Tibial artery (tissue), 4 donors: Measurements from ENCODE around the gene PALD1.
A peak's percentile ranks its signal among the peaks of the same experiment; 100 is the strongest.

ENCODE experiments used
- DNase-seq, 2 donors: peaks; one replicate each; pipeline ENCODE4 v3.0.0-alpha.2; 2019
- H3K27ac ChIP-seq, 2 donors: fragments of 200-600 bp; sonication (generic) in 1 of 2; 1 replicate in 1 of 2; 2 replicates in 1 of 2; pipeline ENCODE4 v1.5.1; 2018 to 2019; ENCODE audit warnings: mild to moderate bottlenecking in 1 of 2
- H3K27me3 ChIP-seq, 2 donors: fragments of 200-600 bp; sonication (generic) in 1 of 2; one replicate each; pipeline versions ENCODE4 v1.5.1 to v1.6.0; 2016 to 2019
- H3K36me3 ChIP-seq, 3 donors: fragments of 200-600 bp; sonication (generic) in 2 of 3; one replicate each; pipeline ENCODE4 v1.5.1; 2016 to 2019; ENCODE audit warnings: mild to moderate bottlenecking in 2 of 3
- H3K4me1 ChIP-seq, 4 donors: fragments of 200-600 bp; sonication (generic) in 2 of 4; 1 replicate in 3 of 4; 2 replicates in 1 of 4; pipeline ENCODE4 v1.5.1; 2016 to 2019
- H3K4me3 ChIP-seq, 2 donors: fragments of 200-600 bp; sonication (generic) in 1 of 2; 1 replicate in 1 of 2; 2 replicates in 1 of 2; pipeline ENCODE4 v1.5.1; 2018 to 2019; ENCODE audit warnings: mild to moderate bottlenecking in 2 of 2
- H3K9me3 ChIP-seq, 3 donors: fragments of 200-600 bp; sonication (generic) in 1 of 3; one replicate each; pipeline ENCODE4 v1.5.1; 2016 to 2019
- CTCF ChIP-seq, 2 experiments: fragments of 200-600 bp in 1 of 2; fragments of 450-650 bp in 1 of 2; IDR thresholded peaks; one replicate each; pipeline ENCODE4 v1.5.1; 2017 to 2019; ENCODE audit warnings: antibody characterized with exemption in 2 of 2, mild to moderate bottlenecking in 1 of 2, moderate library complexity in 1 of 2
- intact Hi-C: fragments of 100-400 bp; cut with DNase I; formaldehyde crosslinking; loops from one replicate; pipeline ENCODE4 v1.15.0; 2023; ENCODE audit warnings: low total_unique reads

PALD1 gene

GRCh38 chr10:70500368-70500767, 21.8 kb downstream of the PALD1 start:
- Histone ChIP-seq H3K27ac (peak overlapping the region in 1 of 2 donors; percentile 8), H3K27me3 (no peaks in the 10 kb centered on the region), H3K36me3 (no peaks in the 10 kb centered on the region), H3K4me3 (no peak overlapping the region), H3K9me3 (no peaks in the 10 kb centered on the region), H3K4me1 (peaks cover 0 to 20% (median 12%) of the 10 kb centered on the region in 4 donors)
- no peak for TF ChIP-seq CTCF (IDR thresholded peaks at IDR 0.05)
- DNase-seq = no peak
- intact Hi-C loops = no loop called here

- DNase-seq = no peak
- no peaks in the 10 kb centered on the region for H3K27me3 ChIP-seq
- no peak overlapping the region for H3K4me3 ChIP-seq
- no peak overlapping the region for H3K27ac ChIP-seq
- TF ChIP-seq CTCF (IDR thresholded peaks at IDR 0.05) = no peak
- H3K36me3 ChIP-seq = no peaks in the 10 kb centered on the region
- no peaks in the 10 kb centered on the region for H3K9me3 ChIP-seq
- H3K4me1 ChIP-seq = peaks cover 0 to 20% (median 12%) of the 10 kb centered on the region in 4 donors
- intact Hi-C loops = no loop called here
Measured at GRCh38 chr10:70500812-70501301, 22.3 kb downstream of the PALD1 start.

GRCh38 chr10:70502406-70502805, 23.8 kb downstream of the PALD1 start:
- TF ChIP-seq CTCF (IDR thresholded peaks at IDR 0.05) = no peak
- H3K27me3 ChIP-seq = no peaks in the 10 kb centered on the region
- intact Hi-C loops = no loop called here
- no peak for DNase-seq
- H3K27ac ChIP-seq = no peak overlapping the region
- H3K4me1 ChIP-seq = peaks cover 0 to 20% (median 12%) of the 10 kb centered on the region in 4 donors
- no peaks in the 10 kb centered on the region for H3K9me3 ChIP-seq
- H3K36me3 ChIP-seq = no peaks in the 10 kb centered on the region
- H3K4me3 ChIP-seq = no peak overlapping the region

GRCh38 chr10:70503776-70504175, 25.2 kb downstream of the PALD1 start:
- Histone ChIP-seq H3K4me3 (no peak overlapping the region), H3K9me3 (no peaks in the 10 kb centered on the region), H3K4me1 (peaks cover 0 to 23% (median 13%) of the 10 kb centered on the region in 4 donors), H3K27ac (no peak overlapping the region), H3K27me3 (no peaks in the 10 kb centered on the region), H3K36me3 (no peaks in the 10 kb centered on the region)
- DNase-seq = no peak
- intact Hi-C loops = no loop called here
- TF ChIP-seq CTCF (IDR thresholded peaks at IDR 0.05) = no peak

- Histone ChIP-seq H3K4me3 (no peak overlapping the region), H3K27me3 (no peaks in the 10 kb centered on the region), H3K27ac (no peak overlapping the region), H3K9me3 (no peaks in the 10 kb centered on the region), H3K36me3 (no peaks in the 10 kb centered on the region), H3K4me1 (peaks cover 0 to 23% (median 14%) of the 10 kb centered on the region in 4 donors)
- TF ChIP-seq CTCF (IDR thresholded peaks at IDR 0.05) = no peak
- DNase-seq = no peak
- intact Hi-C loops = no loop called here
Measured at GRCh38 chr10:70504521-70505358, 26.2 kb downstream of the PALD1 start.
